ENCODE results near the gene HPS4.
"Not testable (repeated sequence)": the region's sequence is repeated elsewhere in the genome, so short reads cannot be mapped to it uniquely, and the experiment has no call there.

The HPS4 gene

DNA sequence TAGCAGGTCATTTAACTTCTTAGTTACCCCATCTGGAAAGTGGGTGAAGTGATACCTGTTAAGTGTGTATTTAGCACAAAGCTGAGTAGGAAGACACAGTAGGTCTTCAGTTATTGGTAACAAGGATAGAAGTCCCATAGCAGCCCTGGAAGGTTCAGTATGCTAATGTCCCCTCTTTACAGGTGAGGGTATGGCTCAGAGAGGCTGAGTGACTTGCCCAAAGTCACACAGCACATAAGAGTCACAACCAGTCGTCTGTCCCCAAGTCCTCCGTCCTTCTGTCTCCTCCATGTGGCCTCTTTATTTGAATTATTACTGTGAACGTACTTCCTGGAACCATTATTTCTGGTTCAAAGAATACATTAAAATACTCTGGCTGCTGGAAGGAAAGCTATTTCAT is 44.0 kb downstream of the HPS4 start:
- DNase-seq: no peak

DNA sequence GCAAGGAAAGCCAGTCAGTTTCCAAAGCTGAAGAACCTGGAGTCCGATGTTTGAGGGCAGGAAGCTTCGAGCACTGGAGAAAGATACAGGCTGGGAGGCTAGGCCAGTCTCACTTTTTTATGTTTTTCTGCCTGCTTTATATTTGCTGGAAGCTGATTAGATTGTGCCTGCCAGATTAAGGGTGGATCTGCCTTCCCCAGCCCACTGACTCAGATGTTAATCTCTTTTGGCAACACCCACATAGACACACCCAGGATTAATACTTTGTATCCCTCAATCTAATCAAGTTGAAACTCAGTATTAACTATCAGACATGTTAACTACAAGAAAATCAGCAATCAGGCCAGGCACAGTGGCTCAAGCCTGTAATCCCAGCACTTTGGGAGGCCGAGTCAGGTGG is 44.8 kb downstream of the HPS4 start:
- DNase-seq: not testable (repeated sequence)

DNA sequence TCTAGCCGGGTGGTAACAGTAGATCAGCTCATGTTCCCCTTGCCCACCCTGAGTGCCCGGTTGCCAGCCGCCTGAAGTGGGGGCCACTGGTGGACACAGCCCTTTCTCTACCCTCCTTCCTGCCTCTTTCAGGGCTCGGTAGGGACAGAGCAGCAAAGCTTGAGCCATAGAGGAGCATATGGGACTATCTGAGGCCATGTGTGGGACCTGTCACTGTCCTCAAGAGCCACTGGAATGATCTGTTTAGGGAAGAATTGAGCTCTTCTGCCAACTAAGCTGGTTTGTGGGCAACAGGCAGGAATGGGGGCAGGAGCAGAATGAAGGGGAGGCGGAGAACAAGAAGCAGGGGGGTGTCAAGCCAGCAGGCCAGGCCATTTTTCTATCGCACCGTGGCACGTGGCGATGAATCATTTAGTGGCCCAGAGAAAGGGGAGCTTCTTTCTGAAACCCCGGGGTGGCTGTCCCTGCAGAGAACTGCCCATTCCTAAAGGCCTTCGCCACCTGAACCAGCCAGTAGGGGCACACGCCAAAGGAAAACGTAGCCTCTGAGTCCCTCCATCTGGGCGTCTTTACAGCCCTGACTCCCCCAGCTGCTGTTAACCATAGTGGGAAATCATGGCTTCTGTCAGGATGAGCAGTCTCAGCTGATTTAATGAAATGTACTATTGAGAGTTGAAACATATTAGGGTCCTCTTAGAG is 45.7 kb downstream of the HPS4 start:
- DNase-seq: no peak

DNA sequence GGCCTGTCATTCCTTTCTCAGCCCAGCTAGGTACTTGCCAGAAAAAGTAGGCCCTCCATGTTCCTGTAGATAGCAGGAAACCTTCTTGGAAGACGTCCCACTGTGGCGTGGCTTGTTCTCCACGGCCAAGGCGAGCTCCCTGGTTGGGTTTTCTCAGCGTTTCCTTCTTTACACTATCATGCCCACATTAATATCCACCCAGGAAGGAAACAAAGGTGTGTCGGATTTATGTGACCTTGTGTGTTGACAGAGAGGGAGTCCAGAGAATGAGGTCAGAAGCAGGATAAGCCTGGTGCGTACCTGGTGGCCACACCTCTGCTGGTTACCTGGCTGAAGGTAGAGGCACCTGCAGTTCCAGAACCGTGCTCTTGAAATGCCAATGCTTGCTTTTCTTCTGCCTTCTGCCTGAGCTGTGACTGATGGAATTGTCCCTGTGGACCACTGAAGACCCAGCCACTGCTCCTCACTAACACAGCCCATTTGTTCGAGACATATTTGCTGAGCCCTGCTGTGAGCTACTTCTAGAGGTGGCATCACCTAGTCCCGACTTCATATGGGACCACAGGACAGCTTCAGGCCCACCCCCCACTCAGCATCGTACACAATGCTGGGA is 46.6 kb downstream of the HPS4 start:
- DNase-seq: no peak

DNA sequence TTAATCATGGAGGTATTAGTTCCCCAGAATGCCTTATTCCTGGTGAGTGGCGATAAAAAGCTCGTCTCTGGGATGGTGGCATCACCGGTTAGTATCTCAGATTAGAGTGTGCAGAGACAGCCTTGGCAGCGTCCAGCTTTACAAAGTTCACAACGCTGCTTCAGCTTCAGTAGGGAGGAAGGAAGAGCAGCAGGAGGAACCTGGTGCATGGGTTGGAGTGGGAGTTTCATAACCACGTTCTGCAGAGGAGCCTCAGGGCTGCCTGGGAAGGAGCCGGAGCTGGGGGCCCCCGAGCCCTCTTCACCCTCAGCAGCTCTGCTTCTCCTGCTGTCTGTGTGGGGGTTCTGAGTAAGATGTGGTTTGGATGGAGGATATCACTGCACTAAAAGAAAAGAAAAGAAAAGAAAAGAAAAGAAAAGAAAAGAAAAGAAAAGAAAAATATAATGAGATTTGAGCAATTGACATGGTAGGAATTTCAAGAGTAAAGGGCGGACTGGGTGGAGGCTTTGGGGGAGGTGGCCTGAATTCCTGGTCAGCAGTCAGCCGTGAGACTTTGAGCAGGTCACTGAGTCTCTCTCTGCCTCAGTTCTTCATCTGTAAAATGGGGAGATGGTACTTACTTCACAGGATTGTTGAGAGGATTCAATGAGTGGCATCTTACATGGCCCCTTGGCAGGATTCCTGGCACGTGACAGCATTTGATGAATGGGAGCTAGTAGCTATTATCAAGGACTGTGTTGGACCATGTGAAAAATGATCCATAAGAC is 48.1 kb downstream of the HPS4 start:
- no peak for DNase-seq

DNA sequence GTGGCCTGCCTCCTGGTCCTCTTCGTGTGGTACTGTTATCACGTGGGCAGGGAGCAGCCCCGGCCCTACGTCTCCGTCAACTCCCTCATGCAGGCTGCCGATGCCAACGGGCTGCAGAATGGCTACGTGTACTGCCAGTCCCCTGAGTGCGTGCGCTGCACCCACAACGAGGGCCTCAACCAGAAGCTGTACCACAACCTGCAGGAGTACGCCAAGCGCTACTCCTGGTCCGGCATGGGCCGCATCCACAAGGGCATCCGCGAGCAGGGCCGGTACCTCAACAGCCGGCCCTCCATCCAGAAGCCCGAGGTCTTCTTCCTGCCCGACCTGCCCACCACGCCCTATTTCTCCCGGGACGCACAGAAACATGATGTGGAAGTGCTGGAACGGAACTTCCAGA is 49.8 kb downstream of the HPS4 start:
- no peak for DNase-seq

DNA sequence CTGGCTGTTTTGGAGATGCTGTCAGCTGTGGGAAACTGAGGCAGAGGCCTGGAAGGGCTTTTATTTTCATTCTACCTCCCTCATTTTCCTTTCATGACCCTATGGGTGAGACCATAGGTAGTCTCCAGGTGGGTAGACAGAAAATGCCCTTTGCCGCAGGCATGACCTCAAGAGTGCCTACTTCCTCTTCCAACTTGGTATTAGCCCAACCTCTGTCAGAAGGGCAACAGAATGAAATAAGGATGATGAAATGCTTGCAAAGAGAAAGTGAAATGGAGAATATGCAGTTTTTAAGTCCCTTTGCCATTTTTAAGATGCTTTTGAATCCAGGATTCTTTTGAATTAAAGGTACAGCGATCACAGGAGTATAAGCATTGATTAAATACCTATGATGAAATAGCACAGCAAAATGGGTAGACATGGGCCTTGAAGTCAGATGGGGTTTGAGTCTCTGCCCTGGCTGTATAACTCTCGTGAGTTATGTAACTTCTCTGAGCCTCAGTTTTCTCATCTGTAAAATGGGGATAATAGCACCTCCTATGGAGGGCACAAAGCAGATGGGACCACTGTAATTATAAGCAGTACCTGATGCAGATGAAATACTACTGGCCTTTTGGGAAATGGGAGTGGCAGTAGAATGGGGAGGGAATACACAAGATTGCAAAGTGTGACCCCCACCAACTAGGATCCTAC is 50.8 kb downstream of the HPS4 start:
- no peak for DNase-seq

DNA sequence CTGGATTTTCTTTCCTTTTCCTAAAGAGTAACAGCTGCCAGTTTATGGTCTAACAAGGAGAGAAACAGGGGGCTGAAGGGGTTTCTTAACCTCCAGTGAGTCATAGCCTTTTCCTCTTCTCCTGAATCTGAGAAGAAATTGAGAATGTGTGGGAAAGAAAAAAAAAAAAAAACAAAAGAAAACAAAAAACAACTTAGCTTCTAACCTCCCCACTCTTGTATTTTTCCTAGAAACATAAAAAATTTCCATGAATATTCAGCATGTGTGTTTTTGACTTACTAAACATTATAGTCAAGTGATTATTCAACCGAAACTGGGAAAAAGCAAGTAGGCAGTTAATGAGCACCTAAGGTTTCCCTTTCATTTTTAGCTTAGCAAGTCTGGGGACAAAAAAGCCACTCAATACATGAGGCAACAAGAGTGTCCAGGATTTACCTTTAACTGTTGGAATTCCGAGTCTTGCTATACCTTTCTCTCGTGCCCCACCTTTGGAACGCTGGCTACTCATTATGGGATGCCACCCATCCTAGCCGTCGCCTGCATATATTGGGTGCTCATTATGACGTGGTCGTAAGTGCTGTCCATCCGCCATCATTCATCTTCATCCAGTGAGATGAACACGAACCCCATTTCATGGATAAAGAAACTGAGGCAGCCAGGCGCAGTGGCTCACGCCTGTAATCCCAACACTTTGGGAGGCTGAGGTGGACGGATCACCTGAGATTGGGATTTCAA is 52.2 kb downstream of the HPS4 start:
- DNase-seq: no peak

DNA sequence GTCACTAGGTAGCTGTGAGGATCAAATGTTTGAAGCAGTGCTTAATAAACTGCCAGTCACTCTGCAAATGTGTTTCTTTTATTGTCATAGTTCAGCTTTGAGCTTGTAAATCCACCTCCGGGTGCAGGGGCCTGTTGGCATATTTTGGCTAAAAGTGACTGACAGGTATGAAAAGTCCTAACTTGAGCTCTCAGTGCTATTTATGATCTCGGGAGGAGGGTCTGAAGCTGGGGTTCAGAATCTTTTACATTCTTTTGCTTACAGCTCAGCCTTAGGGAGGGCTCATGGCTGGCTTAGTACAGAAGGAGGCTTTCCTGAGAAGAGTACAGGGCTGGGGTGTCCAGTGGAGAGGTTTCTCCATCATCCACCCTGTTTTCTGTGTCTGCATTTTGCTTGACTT is 53.0 kb downstream of the HPS4 start:
- DNase-seq: no peak

DNA sequence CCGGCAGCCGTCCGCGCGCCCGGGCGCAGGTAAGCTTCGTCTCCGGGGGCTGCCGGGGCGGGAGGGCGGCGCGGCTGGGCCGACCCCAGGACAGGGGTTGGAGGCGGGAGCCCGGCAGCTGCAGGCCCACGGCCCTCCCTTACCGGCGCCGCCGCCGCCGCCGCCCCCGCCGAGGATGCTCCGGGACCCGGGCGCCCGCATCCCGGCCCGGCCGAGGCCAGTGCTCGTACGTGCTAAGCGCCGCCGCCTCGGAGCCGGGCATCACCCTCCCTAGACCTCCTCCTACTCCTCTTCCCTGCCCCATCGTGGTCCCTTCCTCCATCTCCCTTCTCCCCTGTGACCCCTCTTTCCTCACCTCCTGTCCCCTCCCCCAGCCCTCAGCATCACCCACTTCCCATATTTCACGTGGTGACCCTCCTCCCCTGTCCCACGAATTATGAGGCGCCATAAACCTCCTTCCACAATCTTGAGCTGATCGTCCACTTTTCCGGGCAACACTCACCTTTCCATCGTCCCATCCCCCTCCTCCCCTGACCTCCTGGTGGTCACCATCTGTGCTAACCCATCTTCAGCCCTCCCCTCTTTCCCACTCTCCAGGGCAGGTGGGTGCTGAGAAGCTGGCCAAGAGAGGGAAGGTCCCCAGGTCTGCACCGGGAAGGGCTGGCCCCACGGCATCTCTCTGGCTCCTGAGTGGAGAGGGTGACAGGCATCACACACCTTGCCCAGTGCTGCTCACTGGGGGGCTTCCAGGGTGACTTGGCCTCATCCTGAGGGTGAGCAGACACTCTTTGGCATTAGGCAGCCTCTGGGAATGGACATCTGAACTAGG is 53.9 kb downstream of the HPS4 start:
- no peak for DNase-seq

DNA sequence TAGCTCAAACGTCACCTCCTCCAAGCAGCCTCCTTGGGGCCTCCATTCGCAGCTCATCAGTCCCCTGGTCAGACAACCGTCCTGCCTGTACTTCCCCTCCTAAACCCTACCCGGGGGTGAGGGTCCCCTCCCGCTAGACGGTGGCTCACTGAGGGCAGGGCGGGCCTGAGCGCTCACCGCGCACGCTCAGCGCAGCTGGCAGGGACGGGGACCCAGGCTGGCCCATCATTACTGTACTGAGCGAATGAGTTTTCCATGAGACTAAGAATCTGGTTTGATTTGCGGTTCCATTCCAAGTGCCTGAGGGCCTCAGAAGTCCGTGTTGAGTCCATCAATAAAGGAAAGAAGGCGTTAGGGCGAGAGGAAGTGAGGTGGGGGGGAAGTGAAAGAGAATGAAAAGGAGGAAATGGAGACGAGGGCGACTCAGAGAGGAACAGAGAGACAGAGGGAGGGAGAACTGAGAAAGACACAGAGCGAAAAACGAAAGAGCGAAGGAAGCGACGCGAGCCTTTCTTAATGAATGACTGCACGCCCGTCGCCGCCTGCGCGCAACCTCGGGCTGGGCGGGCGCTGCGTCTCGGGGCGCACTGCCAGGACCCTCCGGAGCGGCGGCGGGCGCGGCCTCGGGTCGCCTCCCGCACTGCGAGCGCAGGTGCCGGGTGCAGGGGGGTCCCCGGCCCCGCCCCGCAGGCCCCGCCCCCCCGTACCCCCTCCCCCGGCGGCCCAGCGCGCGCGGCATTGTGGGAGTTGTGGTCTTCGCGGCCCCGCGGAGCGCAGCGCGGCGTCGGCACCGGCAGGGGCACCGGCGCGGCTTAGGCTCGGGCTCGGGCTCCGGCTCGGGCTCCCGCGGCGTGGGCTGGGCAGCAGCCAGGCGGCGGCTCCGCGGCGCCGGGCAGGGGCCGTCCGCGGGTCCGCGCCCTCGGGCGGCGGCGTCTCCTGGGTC is 54.8 kb downstream of the HPS4 start, which contains the start of gene ASPHD2:
Gene ASPHD2, plus strand, starts transcription at position 746 of the 943 bp plus-strand sequence. CDS start 4,356 bp downstream, outside the sequence.
- DNase-seq: peak; percentile 43 to 55

DNA sequence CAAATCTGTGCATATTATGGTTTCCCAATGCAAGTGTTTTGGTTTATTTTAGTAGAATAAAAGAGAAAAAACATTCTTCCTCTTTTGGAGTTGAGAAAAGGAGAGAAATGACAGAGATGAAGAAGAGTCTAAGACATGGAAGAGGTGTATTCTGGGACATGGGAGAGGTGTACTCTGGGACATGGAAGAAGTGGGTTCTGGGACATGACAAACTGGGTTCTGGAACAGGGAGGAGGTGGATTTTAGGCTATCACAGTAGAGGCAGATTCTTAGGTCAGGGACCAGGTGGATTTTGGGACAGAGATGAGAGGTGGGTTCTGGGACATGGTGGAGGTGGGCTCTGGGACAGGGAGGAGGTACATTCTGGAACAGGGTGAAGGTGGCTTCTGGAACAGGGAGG is 56.7 kb downstream of the HPS4 start:
- DNase-seq: no peak

DNA sequence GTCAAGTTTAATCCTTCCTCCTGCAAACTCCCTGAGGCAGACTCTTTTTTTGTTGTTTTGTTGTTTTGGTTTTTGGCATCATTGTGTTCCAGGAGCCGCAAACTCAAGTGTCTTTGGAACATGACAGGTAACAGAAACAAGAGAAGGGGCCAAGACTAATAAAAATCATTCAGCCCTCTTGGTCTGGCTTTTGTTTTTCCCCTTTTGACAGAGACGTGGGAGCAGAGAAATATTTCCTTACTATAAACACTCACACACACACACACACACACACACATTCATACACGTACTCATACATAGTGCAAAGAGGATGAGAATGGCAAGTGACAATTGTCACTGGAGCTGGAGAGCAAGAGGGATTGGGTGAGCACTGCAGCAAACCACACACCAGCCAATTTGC is 65.0 kb downstream of the HPS4 start:
- DNase-seq: no peak

DNA sequence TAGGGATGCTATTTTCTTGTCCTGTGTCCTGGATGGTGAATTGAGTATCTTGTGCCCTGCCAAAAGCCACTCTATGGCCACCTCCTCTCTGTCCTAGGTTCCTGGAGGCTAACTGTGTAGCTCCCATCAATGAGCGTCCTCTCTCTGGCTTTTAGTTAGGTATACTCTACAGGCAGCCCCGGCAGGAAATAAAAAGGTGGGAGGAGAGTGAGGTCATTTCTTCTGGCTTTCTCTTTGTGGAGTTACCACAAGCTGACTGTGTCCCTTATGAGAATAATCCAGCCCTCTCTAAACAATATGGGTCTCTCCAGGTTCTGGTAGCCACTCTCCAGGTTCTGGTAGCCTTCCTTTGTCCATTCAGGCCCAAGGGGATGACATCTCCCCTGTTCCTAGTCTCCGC is 66.2 kb downstream of the HPS4 start:
- no peak for DNase-seq

DNA sequence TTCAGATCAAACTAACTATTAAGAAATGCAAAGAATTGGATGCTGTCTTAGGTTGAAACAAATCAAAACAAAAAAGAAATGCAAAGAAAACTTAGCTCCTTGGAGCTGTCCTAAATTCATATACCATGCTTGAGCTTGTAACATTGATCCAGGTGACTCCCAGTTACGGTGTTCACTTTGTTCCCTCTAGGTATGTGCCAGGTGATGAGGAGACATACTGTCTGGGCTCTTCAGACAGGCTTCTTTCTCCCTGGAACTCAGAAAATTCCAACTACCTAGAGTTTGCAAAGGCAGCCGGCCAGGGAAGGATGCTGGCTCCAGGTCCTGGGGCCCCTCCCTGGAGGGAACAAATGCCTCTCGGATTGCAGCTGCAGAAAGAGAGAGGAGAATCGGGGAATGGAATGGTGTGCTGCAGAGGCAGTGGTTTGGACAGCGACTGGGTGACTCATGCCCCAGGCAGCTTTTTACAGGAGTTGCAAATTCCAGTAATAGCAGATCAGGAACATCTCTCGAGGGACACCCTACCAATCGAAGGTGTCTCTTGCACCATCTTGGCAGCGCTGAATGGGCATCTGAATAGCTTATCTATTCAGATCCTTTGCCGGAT is 66.8 kb downstream of the HPS4 start:
- DNase-seq: peak in 1 of 2 experiments; percentile 45

DNA sequence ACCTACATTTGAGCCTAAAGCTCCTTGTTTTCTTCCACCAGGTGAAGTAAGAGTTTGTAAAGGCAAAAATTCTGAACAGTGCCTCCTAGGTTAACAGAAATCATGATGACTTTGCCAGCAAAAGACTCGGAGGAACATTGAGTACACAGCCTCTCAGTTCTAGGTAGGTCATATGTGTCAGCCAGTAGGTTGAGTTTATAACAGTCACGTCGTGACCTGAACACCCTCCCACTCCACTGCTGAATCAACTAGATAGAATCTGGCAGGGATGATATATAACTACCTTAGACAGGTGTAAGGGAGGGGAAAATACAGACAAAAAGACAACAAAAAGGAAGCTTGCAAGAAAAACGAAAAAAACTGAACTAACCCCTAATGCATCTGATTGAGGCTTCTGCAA is 67.3 kb downstream of the HPS4 start:
- DNase-seq: no peak

DNA sequence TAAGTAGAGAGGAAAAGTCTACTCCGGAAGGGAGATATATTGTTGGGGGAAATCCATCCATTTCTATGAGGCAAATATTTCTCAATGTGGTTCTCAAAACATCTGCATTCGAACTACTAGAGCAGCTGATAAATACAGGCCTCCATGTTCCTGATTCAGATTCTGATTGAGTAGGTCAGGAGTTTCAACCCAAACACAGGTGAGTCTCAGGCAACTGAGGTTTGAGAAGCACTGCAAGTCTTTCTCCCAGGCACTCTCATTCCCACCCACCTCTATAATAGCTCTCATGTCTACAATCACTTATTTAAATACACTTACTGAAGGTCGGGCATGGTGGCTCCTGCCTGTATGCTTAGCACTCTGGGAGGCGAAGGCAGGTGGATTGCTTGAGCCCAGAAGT is 69.2 kb downstream of the HPS4 start:
- DNase-seq: no peak

DNA sequence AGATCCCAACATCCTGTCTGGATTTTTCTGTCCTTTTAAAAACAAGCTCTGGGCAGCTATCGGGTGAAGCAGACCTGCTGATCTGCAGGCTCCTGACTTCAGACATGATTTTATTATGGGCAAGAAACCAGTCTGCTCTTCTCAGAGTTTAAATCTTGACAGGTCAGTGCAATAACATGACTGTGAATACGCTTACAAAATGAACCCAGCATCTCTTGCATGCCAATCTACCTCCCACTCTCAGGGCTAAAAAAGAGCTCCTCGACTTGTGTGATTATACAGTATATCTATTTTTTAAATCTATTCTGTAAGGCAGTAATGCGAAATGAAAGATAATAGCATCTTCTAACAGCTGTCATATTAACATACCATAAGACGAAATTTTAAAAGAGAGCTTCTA is 73.2 kb downstream of the HPS4 start:
- DNase-seq: no peak

DNA sequence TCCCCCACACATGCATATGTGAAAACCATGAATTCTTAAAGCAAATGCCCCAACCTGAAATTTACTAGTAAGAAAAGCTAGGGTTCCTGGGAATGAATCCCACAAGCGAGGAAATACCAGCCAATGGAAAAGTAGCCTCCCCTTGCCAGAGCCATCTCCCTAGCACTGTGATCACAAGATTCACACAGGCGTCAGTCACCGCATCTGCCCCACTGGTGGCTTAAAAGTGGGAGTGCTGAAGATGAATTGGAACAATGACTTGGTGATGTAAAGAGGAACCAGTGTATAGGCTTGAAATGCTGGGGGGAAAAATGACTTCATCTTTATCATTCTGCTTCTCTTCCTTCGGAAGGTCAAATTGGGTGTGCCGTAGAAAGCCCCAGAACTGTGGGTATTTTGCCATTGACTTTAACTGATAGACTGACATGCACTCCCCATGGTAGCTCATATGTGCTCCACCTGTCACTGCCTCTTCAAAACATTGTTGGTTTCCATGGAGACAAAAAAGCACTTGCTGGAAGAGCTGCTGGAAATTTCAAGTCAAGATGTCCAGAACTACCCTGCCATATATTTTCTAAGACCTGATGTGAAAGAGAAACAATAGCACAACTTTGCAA is 73.8 kb downstream of the HPS4 start:
- no peak for DNase-seq

All from SW 1271 (cell line).